CD14-positive monocyte (primary cell): ENCODE results near the gene C1QTNF8. TPM values are rescaled to one million over a fixed set of nuclear protein-coding genes. Genes with fewer than 3 reads are reported as not detected.

Experiments used
- DNase-seq, 3 donors: peaks; one replicate each; pipeline ENCODE4 v3.0.0-alpha.2; 2011 to 2022
- H2AFZ ChIP-seq: 2 replicates; pipeline ENCODE4 v1.6.0; 2012; ENCODE audit warnings: mild to moderate bottlenecking, low read depth, low read length, inconsistent platforms; ENCODE audit not compliant: insufficient read depth, poor library complexity, severe bottlenecking
- H3K27ac ChIP-seq, 2 donors: 1 replicate in 1 of 2; 2 replicates in 1 of 2; pipeline ENCODE4 v1.5.1; 2012 to 2013; ENCODE audit warnings: low read length in 2 of 2, control low read depth in 1 of 2, inconsistent platforms in 1 of 2, low read depth in 1 of 2, mild to moderate bottlenecking in 1 of 2
- H3K27me3 ChIP-seq, 2 donors: one replicate each; pipeline versions ENCODE4 v1.6.0 to v1.6.1; 2011 to 2013; ENCODE audit warnings: low read length in 2 of 2; ENCODE audit not compliant: control insufficient read depth in 2 of 2, insufficient read depth in 2 of 2
- H3K36me3 ChIP-seq, 2 donors: replicated peaks in 1 of 2; 1 replicate in 1 of 2; 2 replicates in 1 of 2; pipeline versions ENCODE4 v1.5.1 to v1.6.1; 2012 to 2013; ENCODE audit warnings: low read length in 2 of 2, control low read depth in 1 of 2, inconsistent platforms in 1 of 2, mild to moderate bottlenecking in 1 of 2; ENCODE audit not compliant: insufficient read depth in 2 of 2, control insufficient read depth in 1 of 2
- H3K4me1 ChIP-seq, 2 donors: 1 replicate in 1 of 2; 2 replicates in 1 of 2; pipeline versions ENCODE4 v1.5.1 to v1.6.1; 2012 to 2013; ENCODE audit warnings: low read length in 2 of 2, control low read depth in 1 of 2, inconsistent platforms in 1 of 2, mild to moderate bottlenecking in 1 of 2, moderate library complexity in 1 of 2; ENCODE audit not compliant: insufficient read depth in 2 of 2, control insufficient read depth in 1 of 2
- H3K4me2 ChIP-seq: replicated peaks from 2 replicates; pipeline ENCODE3; 2012; ENCODE audit warnings: low read length, moderate library complexity, mild to moderate bottlenecking; ENCODE audit not compliant: poor library complexity, severe bottlenecking; ENCODE audit errors: extremely low read depth
- H3K4me3 ChIP-seq, 3 experiments: fragments of 200-600 bp in 1 of 3; sonication (generic) in 1 of 3; replicated peaks in 1 of 3; 1 replicate in 2 of 3; 2 replicates in 1 of 3; pipeline ENCODE4 v1.5.1; 2011 to 2013; ENCODE audit warnings: low read length in 3 of 3, mild to moderate bottlenecking in 3 of 3, control low read depth in 2 of 3, low read depth in 2 of 3, inconsistent platforms in 1 of 3, moderate library complexity in 1 of 3
- H3K79me2 ChIP-seq: 2 replicates; pipeline ENCODE4 v1.6.0; 2012; ENCODE audit warnings: mild to moderate bottlenecking, control low read depth, inconsistent platforms, low read length, moderate library complexity; ENCODE audit not compliant: insufficient read depth
- H3K9ac ChIP-seq: 2 replicates; pipeline ENCODE4 v1.6.0; 2017; ENCODE audit warnings: low read length, mild to moderate bottlenecking; ENCODE audit not compliant: insufficient read depth, poor library complexity, severe bottlenecking
- H3K9me3 ChIP-seq, 2 donors: replicated peaks in 1 of 2; 1 replicate in 1 of 2; 2 replicates in 1 of 2; pipeline versions ENCODE4 v1.5.1 to v1.6.1; 2012 to 2013; ENCODE audit warnings: low read length in 2 of 2, control low read depth in 1 of 2; ENCODE audit not compliant: control insufficient read depth in 1 of 2, insufficient read depth in 1 of 2
- H4K20me1 ChIP-seq: 2 replicates; pipeline ENCODE4 v1.6.0; 2012; ENCODE audit warnings: mild to moderate bottlenecking, low read length, control low read depth, moderate library complexity; ENCODE audit not compliant: insufficient read depth
- H3K27ac Mint-ChIP-seq, 7 donors: one replicate each; pipeline ENCODE4 v1.8.0; 2020; ENCODE audit warnings: mild to moderate bottlenecking in 7 of 7, mixed read lengths in 7 of 7, moderate library complexity in 6 of 7, inconsistent platforms in 2 of 7
- H3K27me3 Mint-ChIP-seq, 3 donors: one replicate each; pipeline ENCODE4 v1.8.0; 2021 to 2022; ENCODE audit warnings: low read depth in 3 of 3, mild to moderate bottlenecking in 3 of 3, mixed read lengths in 3 of 3, moderate library complexity in 3 of 3, inconsistent platforms in 1 of 3
- H3K36me3 Mint-ChIP-seq, 2 donors: one replicate each; pipeline ENCODE4 v1.8.0; 2020; ENCODE audit warnings: mixed read lengths in 2 of 2, inconsistent platforms in 1 of 2, mild to moderate bottlenecking in 1 of 2
- H3K4me1 Mint-ChIP-seq: one replicate; pipeline ENCODE4 v1.8.0; 2020; ENCODE audit warnings: mild to moderate bottlenecking, mixed read lengths
- H3K4me3 Mint-ChIP-seq, 2 donors: one replicate each; pipeline ENCODE4 v1.8.0; 2020; ENCODE audit warnings: mild to moderate bottlenecking in 2 of 2, mixed read lengths in 2 of 2, moderate library complexity in 1 of 2
- H3K9me3 Mint-ChIP-seq, 7 donors: one replicate each; pipeline ENCODE4 v1.8.0; 2020 to 2022; ENCODE audit warnings: mixed read lengths in 7 of 7, mild to moderate bottlenecking in 6 of 7, moderate library complexity in 6 of 7, inconsistent platforms in 2 of 7
- WGBS: methylation state at CpG from one replicate; pipeline ENCODE4 v1.1.5; 2013; ENCODE audit warnings: missing lambda C conversion rate; ENCODE audit not compliant: insufficient coverage; 5-methylcytosine and 5-hydroxymethylcytosine counted together
- intact Hi-C, 2 donors: fragments of 100-400 bp; cut with micrococcal nuclease; formaldehyde crosslinking; loops; one replicate each; pipeline versions ENCODE4 v1.15.0 to v1.15.1; 2023
- polyA plus RNA-seq, 3 donors: library from polyadenylated mRNA; depleted of rRNA in 1 of 3; unstranded in 2 of 3; stranded (reverse) in 1 of 3; fragments of 300-500 nt in 2 of 3; fragments of >200 nt in 1 of 3; fragmentation: Illumina TruSeq in 2 of 3; gene quantifications; 1 replicate in 2 of 3; 2 replicates in 1 of 3; pipeline ENCODE4 v1.2.3, GENCODE V29; 2012 to 2021
- TF ChIP-seq, protein P1 (sequence below): fragments of 200-600 bp; IDR thresholded peaks from one replicate; pipeline ENCODE4 v1.8.0; 2022; ENCODE audit warnings: antibody characterized with exemption, mild to moderate bottlenecking

Gene C1QTNF8
- polyA plus RNA-seq, 3 donors, result not detected

DNA sequence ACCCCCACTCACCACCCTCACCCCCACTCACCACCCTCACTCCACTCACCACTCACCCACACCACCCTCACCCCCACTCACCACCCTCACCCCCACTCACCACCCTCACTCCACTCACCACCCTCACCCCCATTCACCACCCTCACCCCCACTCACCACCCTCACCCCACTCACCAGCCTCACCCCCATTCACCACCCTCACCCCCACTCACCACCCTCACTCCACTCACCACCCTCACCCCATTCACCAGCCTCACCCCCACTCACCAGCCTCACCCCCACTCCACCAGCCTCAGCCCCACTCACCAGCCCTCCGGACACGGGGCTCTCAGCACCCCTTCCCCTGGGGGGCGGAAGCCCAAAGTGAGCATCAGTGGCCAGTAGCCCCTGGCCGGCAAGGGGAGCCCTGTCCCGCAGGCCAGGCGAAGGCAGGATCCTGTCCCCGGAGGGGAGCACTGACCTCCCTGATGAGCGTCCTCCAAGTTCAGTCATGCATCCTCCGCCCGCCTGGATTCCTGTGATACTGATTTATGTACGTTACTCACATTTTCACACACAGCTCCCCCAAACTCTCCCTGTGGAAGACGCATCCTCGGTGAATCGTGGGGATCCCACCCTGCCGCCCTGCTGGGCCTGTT, 18.0 kb upstream of the C1QTNF8 start:
- DNase-seq, result no peak
- intact Hi-C loops, result no loop called here

DNA sequence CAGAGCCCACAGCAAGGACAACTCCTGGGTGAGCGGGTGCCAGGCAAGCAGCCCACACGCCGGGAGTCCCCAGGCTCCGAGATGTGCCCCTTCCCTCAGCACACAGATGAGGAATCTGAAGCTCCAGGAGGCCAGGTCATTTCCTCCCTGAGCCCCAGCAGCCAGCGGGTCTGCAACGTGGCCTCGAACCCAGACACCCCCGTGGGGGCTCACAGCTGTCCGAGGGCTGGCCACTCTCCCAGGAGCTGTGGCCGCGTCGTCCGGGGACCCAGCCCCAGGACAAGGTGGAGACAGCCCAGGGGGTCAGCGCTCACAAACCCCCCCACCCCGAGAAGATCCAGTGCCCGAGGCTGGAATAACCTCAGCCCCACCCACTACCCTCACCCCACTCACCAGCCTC, 17.4 kb upstream of the C1QTNF8 start:
- H3K79me2 ChIP-seq, result no peaks in the 10 kb centered on the region
- H3K4me3 ChIP-seq, result no peak overlapping the region
- H3K9me3 ChIP-seq, result no peaks in the 10 kb centered on the region
- no peaks in the 10 kb centered on the region for H3K27me3 ChIP-seq
- H3K9me3 Mint-ChIP-seq, result peaks cover 0 to 2% (median 0%) of the 10 kb centered on the region in 7 donors
- intact Hi-C loops, result no loop called here
- 60% methylated on average over 12 of the region's 16 CpGs for WGBS
- H2AFZ ChIP-seq, result no peak overlapping the region
- no peak overlapping the region for H3K27ac Mint-ChIP-seq
- H3K4me1 Mint-ChIP-seq, result no peaks in the 10 kb centered on the region
- H4K20me1 ChIP-seq, result no peaks in the 10 kb centered on the region
- H3K9ac ChIP-seq, result no peak overlapping the region
- H3K4me1 ChIP-seq, result no peaks in the 10 kb centered on the region
- no peaks in the 10 kb centered on the region for H3K36me3 Mint-ChIP-seq
- H3K36me3 ChIP-seq, result no peaks in the 10 kb centered on the region
- peaks cover 7 to 25% (median 9%) of the 10 kb centered on the region in 3 donors for H3K27me3 Mint-ChIP-seq
- no peak overlapping the region for H3K27ac ChIP-seq
- TF ChIP-seq, protein P1, sequence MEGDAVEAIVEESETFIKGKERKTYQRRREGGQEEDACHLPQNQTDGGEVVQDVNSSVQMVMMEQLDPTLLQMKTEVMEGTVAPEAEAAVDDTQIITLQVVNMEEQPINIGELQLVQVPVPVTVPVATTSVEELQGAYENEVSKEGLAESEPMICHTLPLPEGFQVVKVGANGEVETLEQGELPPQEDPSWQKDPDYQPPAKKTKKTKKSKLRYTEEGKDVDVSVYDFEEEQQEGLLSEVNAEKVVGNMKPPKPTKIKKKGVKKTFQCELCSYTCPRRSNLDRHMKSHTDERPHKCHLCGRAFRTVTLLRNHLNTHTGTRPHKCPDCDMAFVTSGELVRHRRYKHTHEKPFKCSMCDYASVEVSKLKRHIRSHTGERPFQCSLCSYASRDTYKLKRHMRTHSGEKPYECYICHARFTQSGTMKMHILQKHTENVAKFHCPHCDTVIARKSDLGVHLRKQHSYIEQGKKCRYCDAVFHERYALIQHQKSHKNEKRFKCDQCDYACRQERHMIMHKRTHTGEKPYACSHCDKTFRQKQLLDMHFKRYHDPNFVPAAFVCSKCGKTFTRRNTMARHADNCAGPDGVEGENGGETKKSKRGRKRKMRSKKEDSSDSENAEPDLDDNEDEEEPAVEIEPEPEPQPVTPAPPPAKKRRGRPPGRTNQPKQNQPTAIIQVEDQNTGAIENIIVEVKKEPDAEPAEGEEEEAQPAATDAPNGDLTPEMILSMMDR, result no peak
- no peak overlapping the region for H3K4me2 ChIP-seq
- H3K4me3 Mint-ChIP-seq, result no peak overlapping the region
- DNase-seq, result no peak

More for the DNA sequence above, 18.0 kb upstream of the C1QTNF8 start:
- peaks cover 6 to 21% (median 7%) of the 10 kb centered on the region in 3 donors for H3K27me3 Mint-ChIP-seq
- no peaks in the 10 kb centered on the region for H4K20me1 ChIP-seq
- no peak overlapping the region for H3K27ac Mint-ChIP-seq
- H3K36me3 ChIP-seq, result no peaks in the 10 kb centered on the region
- peaks cover 0 to 1% (median 0%) of the 10 kb centered on the region in 7 donors for H3K9me3 Mint-ChIP-seq
- H3K4me1 ChIP-seq, result no peaks in the 10 kb centered on the region
- no peak overlapping the region for H3K27ac ChIP-seq
- WGBS, result 80% methylated on average over 11 of the region's 15 CpGs
- TF ChIP-seq, protein P1, result no peak
- no peaks in the 10 kb centered on the region for H3K27me3 ChIP-seq
- no peaks in the 10 kb centered on the region for H3K9me3 ChIP-seq
- H3K9ac ChIP-seq, result no peak overlapping the region
- H3K4me1 Mint-ChIP-seq, result no peaks in the 10 kb centered on the region
- no peak overlapping the region for H3K4me2 ChIP-seq
- H3K79me2 ChIP-seq, result no peaks in the 10 kb centered on the region
- H3K4me3 ChIP-seq, result no peak overlapping the region
- no peak overlapping the region for H3K4me3 Mint-ChIP-seq
- H2AFZ ChIP-seq, result no peak overlapping the region
- no peaks in the 10 kb centered on the region for H3K36me3 Mint-ChIP-seq
